RWPE2 (cell line): ENCODE data around the gene YWHAG.

Experiments
- ATAC-seq: fragments of 200-7000 bp; cut with Tn5 transposase; 3 replicates; pipeline ENCODE4 v1.9.1; 2021; ENCODE audit warnings: low read depth
- DNase-seq: peaks from one replicate; pipeline ENCODE4 v3.0.0-alpha.2; 2020; ENCODE audit warnings: low spot score
- H3K27ac ChIP-seq: fragments of 450-650 bp; 2 replicates; pipeline ENCODE4 v1.5.1; 2017; ENCODE audit warnings: mild to moderate bottlenecking; ENCODE audit not compliant: poor library complexity, severe bottlenecking
- H3K27me3 ChIP-seq: fragments of 250-450 bp; sonication (Bioruptor Pico); 2 replicates; pipeline ENCODE4 v1.5.1; 2021; ENCODE audit warnings: mild to moderate bottlenecking, moderate library complexity; ENCODE audit not compliant: insufficient read depth, poor library complexity, severe bottlenecking
- H3K36me3 ChIP-seq: fragments of 250-450 bp; sonication (Bioruptor Pico); 2 replicates; pipeline ENCODE4 v1.5.1; 2020; ENCODE audit warnings: low read depth, mild to moderate bottlenecking, moderate library complexity
- H3K4me1 ChIP-seq: fragments of 250-450 bp; sonication (Bioruptor Pico); 2 replicates; pipeline ENCODE4 v1.5.1; 2021; ENCODE audit warnings: mild to moderate bottlenecking, moderate library complexity; ENCODE audit not compliant: insufficient read depth, poor library complexity, severe bottlenecking
- H3K4me3 ChIP-seq: fragments of 250-450 bp; sonication (Bioruptor Pico); 2 replicates; pipeline ENCODE4 v1.5.1; 2021; ENCODE audit warnings: mild to moderate bottlenecking, moderate library complexity; ENCODE audit not compliant: severe bottlenecking
- H3K9me3 ChIP-seq: fragments of 250-450 bp; sonication (Bioruptor Pico); 2 replicates; pipeline ENCODE4 v1.5.1; 2021; ENCODE audit warnings: mild to moderate bottlenecking, moderate library complexity; ENCODE audit not compliant: severe bottlenecking
- CTCF ChIP-seq: fragments of 450-650 bp; IDR thresholded peaks from one replicate; pipeline ENCODE4 v1.5.1; 2017; ENCODE audit warnings: mild to moderate bottlenecking, moderate library complexity; ENCODE audit not compliant: poor library complexity, severe bottlenecking

YWHAG gene

GRCh38 chr7:76283254-76284159 lies 75.3 kb downstream of the YWHAG start:
- Histone ChIP-seq H3K27ac (no peak overlapping the region), H3K36me3 (no peaks in the 10 kb centered on the region), H3K27me3 (peaks cover 8% of the 10 kb centered on the region), H3K4me1 (no peaks in the 10 kb centered on the region), H3K4me3 (peak overlapping the region; percentile 68), H3K9me3 (no peaks in the 10 kb centered on the region)
- DNase-seq (no peak), ATAC-seq (no peak)
- no peak for TF ChIP-seq CTCF

GRCh38 chr7:76282344-76283253 lies 76.2 kb downstream of the YWHAG start:
- ATAC-seq (peak; percentile 55), DNase-seq (no peak)
- TF ChIP-seq CTCF, result no peak
- Histone ChIP-seq H3K4me1 (no peaks in the 10 kb centered on the region), H3K4me3 (peak overlapping the region; percentile 68), H3K36me3 (no peaks in the 10 kb centered on the region), H3K27ac (no peak overlapping the region), H3K9me3 (no peaks in the 10 kb centered on the region), H3K27me3 (peaks cover 8% of the 10 kb centered on the region)

DNA sequence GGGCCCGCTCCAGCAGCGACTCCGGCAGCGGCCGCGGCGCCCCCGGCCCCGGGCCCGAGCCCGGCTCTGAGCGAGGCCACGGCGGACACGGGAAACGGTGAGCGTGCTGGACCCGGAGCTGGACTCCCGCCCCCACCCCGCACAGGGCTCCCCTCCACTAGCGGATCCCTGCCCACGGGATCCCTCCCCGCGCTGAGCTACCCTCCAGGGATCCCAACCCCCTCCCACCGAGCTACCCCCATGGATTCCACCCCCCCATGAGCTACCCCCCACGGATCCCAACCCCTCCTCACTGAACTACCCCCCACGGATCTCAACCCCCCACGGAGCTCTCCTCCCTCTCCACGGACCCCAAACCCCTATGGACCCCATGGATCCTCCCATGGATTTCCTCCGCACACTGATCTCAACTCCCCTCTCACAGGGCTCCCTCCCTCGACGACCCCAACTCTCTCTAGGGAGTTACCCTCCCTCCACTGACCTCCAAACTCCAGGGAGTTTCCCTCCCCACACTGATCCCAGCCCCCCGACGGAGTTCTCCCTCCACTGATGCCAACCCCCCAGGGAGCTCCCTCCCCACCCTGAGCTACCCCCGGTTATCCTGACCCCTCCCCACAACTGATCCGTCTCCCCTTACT lies 77.0 kb downstream of the YWHAG start:
- DNase-seq, result no peak
- H3K9me3 ChIP-seq, result no peaks in the 10 kb centered on the region
- no peaks in the 10 kb centered on the region for H3K36me3 ChIP-seq
- ATAC-seq, result no peak
- H3K4me3 ChIP-seq, result peak overlapping the region; percentile 68
- peaks cover 8% of the 10 kb centered on the region for H3K27me3 ChIP-seq
- no peak overlapping the region for H3K27ac ChIP-seq
- H3K4me1 ChIP-seq, result no peaks in the 10 kb centered on the region
- no peak for TF ChIP-seq CTCF

GRCh38 chr7:76281006-76281705 lies 77.6 kb downstream of the YWHAG start:
- Histone ChIP-seq H3K27ac (no peak overlapping the region), H3K4me3 (peak overlapping the region; percentile 21), H3K4me1 (no peaks in the 10 kb centered on the region), H3K27me3 (peaks cover 8% of the 10 kb centered on the region), H3K36me3 (no peaks in the 10 kb centered on the region), H3K9me3 (no peaks in the 10 kb centered on the region)
- DNase-seq (no peak), ATAC-seq (no peak)
- no peak for TF ChIP-seq CTCF
